Posterior cingulate gyrus (tissue), 11 donors: ENCODE measurements around the gene TRAF3.
"Not testable (repeated sequence)": the region's sequence is repeated elsewhere in the genome, so short reads cannot be mapped to it uniquely, and the experiment has no call there.

ENCODE experiments used
- DNase-seq, 10 donors: peaks; one replicate each; pipeline versions ENCODE4 v3.0.0 to v3.0.0-alpha.2; 2020 to 2021; ENCODE audit warnings: mixed read lengths in 3 of 10
- intact Hi-C: fragments of 100-400 bp; cut with DNase I; formaldehyde crosslinking; loops from one replicate; pipeline ENCODE4 v1.15.1; 2023

TRAF3 gene

DNA sequence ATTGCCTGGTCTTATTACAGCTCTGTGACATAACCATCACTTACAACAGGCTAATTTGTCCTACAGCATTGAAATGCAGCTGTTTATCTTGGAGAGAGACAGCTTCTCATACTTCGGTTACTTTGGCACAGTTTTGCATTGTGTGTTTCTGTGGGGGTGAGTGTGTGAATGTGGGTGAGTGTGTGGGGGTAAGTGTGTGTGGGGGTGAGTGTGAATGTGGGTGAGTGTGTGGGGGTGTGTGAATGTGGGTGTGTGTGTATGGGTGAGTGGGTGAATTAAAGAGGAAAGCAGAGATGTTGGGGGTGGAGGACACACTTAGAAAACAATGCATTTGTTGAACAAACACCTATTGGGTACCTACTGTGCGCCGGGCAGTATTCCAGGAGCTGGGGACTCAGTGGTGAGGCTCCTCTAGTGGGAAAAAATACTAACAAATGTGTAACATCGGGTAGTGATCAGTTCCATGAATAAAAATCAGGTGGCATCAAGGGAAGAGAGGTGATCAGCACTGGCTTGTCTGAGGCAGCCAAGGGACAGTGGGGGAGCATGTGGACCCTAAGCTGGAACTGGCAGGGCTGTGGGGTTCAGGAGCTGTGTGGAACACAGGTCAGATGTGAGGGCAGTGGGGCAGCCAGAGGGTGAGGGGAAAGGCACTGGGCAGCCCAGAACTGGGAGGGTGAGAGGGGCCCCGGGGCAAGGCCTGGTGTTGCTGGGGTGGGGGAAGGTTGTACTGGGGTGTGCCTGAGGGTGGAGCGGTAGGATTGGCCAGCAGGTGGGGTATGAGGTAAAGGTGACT is 101.1 kb downstream of the TRAF3 start:
- DNase-seq: no peak
- intact Hi-C loops: no loop called here

DNA sequence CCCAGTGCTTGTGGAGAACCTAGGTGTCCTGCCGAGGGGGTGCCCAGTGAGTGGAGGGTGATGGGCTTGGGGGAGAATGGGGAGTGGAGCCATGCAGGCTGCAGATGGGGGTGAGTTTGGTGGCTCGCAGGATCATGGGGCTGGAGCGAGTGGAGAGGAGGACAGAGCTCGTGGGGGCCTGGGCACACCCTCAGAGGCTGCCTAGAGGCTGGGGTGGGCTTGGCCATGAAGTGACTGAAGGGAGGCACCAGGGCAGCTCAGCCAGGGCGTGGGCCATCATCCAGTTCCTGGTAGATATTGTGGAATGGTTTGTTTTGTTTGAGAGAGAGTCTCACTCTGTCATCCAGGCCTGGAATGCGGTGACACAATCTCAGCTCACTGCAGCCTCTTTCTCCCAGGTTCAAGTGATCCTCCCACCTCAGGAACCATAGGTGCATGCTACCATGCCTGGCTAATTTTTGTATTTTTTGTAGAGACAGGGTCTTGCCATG is 101.8 kb downstream of the TRAF3 start:
- intact Hi-C loops: no loop called here
- DNase-seq: no peak

DNA sequence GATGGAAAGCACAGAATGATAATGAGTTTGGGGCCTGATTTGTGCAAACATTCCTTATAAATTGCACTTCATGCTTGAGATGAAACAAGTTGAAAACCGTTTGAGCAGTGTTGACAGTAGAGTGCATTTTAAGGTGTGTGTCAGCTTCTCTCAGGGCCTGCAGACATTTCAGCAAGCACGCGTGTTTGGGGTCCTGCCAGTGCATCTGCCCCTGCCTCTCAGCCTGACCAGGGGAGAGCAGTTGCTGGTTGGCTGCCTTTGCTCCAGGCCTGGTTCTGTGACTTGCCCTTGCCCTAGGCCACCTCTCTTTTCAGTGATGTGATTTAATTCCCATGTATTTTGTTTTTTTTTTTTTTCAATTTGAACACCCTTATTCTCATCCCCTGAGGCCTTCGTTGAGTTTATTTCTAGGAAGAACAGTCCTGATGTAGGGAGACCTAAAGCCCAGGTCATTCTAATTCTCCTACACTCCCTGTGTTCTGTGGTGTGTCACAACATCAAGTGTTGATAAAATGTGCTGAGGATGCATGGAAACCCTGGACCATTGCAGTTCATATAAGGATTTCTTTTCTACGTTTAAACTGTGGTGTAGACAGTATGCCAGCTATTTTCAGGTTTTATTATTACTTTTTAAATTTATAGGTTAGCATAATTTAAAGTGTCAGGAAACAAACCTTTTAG is 105.1 kb downstream of the TRAF3 start:
- DNase-seq: no peak
- intact Hi-C loops: no loop called here

DNA sequence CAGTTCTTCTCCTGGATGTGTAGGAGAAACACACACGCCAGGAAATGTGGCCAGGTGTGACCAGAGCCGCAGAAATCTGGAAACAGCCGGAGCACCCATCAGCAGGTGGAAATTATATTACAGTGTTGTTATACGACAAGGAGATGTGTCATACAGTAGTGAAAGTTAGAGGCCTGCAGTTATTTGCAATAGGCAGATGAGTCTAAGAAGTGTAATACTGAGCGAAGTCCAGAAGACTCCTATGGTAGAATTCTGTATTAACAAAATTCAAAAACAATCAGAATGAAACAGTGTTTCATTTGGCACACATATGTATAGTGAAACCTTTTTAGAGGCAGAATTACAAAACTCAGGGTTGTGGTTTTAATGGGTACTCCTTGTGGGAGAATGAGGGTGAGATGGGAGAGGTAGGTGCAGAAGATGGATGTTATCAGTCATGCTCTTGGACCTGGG is 105.9 kb downstream of the TRAF3 start:
- DNase-seq: no peak
- intact Hi-C loops: no loop called here

DNA sequence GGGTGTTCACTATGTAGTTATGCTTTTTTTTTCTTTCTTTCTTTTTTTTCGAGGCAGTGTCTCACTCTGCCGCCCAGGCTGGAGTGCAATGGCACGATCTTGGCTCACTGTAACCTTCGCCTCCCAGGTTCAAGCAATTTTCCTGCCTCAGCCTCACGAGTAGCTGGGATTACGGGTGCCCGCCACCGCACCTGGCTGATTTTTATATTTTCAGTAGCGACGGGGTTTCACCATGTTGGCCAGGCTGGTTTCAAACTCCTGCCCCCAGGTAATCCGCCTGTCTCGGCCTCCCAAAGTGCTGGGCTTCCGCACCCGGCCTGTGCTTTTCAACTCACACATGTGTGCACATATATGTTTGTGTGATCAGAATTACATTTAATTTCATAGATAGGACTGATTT is 106.3 kb downstream of the TRAF3 start:
- intact Hi-C loops: no loop called here
- DNase-seq: no peak

DNA sequence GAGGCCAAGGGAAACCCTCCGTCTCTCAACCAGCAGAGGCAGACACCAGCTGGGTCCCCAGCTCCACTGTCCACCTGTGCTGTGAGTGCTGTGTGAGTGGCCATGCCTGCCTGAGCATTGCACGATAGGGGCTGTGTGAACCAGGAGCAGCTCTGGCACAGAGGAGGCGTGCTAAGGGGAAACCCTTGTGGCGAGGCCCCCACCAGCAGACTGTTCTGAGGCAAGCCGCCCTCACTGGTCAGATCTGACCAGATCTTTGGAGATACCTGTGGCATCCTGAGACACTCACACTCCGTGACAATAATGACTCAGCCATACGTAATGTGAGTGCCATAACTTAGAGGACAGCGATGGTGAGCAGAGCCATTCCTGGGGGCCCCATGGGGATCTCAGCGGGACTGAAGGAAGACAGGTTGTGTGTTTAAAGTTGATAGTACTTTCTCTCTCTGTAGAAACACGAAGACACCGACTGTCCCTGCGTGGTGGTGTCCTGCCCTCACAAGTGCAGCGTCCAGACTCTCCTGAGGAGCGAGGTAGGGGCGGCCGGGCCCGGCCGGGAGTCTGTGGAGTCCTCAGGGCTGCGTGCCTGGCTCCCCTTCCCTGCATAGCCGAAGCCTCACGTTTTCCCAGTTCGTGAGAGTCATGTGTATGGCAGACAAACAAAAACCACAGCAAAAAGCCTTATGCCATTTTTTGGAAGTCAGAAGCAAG is 108.6 kb downstream of the TRAF3 start:
- intact Hi-C loops: no loop called here
- DNase-seq: peak in 1 of 10 donors; percentile 61

DNA sequence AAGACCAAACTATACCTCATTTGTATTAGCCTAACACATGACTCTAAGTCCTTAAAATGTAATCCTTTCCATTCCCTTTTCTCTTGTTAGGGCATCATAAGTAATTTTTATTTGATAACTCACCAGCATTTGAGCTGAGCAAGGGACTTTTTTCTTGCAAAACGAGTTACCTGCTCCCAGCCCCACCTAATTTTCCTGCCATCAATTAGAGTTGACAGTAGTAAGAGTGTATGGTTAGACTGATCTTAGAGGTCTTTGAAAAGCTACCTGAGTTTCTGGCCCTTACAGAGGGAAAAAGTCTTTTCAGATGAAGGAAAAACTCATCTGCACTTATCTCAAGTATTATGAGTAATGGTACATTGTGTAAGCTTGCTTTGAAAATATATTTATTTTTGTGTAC is 111.5 kb downstream of the TRAF3 start:
- DNase-seq: no peak
- intact Hi-C loops: no loop called here

DNA sequence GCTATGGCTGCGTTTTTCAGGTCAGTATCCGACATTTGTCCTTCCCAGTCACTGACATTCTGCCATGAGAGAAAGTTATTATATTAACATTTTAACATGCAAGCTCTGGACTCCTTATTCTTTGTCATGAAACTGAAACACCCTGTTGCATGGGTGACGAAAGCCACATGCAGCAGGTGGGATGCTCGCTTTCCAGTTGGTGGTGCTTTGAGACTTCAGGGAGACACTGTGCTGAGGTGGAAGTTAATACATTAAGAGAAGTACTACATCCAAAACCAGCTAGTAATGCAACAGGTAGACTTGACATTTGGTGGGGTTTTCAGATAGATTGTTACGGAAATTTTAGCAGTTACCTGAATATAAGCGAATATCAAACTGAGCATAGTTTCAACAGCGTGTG is 112.4 kb downstream of the TRAF3 start:
- no peak for DNase-seq
- intact Hi-C loops: loop anchor here (10.0 kb wide), 1 partner anchor 95 kb away; no protein-coding TSS in a partner anchor

DNA sequence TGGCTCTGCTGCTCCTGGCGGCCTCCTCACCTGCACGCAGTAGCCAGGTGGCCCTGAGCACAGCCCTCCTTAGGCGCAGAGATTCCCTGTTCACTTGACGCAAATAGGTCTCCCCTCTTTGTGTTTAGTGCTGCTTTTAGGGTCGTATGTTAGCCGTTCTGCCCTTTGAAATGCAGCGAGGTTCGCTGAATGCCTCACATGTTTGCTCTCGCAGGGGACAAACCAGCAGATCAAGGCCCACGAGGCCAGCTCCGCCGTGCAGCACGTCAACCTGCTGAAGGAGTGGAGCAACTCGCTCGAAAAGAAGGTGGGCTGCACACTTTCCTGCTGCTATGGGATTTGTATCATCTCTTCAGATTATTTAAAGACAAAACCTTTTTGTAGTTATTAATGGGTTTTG is 113.9 kb downstream of the TRAF3 start:
- intact Hi-C loops: loop anchor here (10.0 kb wide), 1 partner anchor 96 kb away; no protein-coding TSS in a partner anchor
- DNase-seq: peak in 1 of 10 donors; percentile 33

DNA sequence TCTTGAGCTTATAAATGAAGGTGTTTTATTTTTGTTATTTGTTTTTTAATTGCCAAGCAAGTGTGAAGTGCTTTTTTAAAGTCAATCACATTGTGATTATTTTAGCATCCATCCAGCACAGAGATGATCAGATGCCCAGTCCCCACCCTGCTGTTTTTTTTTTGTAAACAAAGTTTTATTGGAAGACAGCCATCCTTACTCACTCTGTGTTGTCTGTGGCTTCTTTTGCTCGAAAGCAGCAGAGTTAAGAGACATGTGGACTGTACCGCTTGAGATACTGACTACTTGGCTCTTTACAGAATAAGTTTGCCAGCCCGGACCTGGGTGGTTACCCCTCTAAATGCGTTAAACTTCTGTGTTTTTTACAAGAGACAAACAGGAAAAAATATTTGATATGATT is 114.3 kb downstream of the TRAF3 start:
- DNase-seq: no peak
- intact Hi-C loops: loop anchor here (10.0 kb wide), 1 partner anchor 97 kb away; no protein-coding TSS in a partner anchor

DNA sequence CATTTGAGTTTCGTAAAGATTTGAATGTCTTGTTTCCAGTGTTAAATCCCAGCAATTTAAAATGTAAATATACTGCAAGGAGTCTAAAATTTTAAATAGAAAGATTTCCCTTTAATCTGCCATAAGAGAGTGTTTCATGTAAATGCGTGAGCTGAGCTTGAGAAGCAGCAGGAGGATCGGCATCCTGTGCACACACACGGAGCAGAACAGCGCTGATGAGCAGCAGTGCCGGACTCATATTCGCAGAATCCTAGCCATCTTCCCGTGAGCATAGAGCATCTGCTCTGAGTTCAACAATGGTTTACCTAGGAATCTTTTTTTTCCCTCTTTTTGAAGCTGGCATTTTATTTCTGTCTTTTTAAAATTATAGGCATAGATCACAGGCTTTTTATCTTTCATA is 115.4 kb downstream of the TRAF3 start:
- intact Hi-C loops: loop anchor here (10.0 kb wide), 1 partner anchor 98 kb away; no protein-coding TSS in a partner anchor

DNA sequence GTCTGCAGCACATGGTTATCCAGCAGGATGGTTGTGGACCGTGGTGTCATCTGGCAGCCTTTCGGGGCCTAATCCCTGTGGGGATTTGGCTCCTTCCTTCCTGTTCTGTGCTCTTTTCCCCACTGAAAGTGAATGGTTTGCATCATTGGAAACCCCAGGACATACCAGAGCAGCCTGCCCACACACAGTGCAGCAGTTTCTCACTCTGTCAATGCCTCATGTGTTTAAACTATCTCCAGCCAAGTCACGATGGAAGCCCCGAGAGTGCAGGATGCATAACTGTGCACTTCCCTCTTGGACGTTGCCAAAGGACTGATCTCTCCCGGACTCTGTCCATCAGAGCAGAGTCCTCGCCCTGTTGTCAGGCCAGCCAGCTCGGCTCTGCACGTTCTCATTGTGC is 116.2 kb downstream of the TRAF3 start:
- intact Hi-C loops: loop anchor here (10.0 kb wide), 1 partner anchor 99 kb away; no protein-coding TSS in a partner anchor
- peak in 2 of 10 donors; percentile 17 to 70 for DNase-seq

More for the DNA sequence above, 115.4 kb downstream of the TRAF3 start:
- DNase-seq: peak in 2 of 10 donors; percentile 85 to 86

DNA sequence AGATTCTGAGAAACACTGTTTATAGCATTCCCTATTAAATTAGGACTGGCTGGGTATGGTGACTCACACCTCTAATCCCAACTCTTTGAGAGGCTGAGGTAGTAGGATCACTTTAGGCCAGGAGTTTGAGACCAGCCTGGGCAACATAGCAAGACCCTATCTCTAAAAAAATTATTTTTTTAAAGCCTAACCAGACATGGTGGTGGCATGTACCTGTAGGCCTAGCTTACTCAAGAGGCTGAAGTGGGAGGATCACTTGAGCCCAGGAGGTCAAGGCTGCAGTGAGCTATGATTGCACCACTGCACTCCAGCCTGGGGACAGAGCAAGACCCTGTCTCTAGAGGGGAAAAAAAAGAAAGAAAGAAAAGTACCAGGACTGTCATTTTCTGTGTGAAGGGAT is 119.5 kb downstream of the TRAF3 start:
- intact Hi-C loops: loop anchor here (10.0 kb wide), 1 partner anchor 102 kb away; no protein-coding TSS in a partner anchor
- DNase-seq: not testable (repeated sequence)

DNA sequence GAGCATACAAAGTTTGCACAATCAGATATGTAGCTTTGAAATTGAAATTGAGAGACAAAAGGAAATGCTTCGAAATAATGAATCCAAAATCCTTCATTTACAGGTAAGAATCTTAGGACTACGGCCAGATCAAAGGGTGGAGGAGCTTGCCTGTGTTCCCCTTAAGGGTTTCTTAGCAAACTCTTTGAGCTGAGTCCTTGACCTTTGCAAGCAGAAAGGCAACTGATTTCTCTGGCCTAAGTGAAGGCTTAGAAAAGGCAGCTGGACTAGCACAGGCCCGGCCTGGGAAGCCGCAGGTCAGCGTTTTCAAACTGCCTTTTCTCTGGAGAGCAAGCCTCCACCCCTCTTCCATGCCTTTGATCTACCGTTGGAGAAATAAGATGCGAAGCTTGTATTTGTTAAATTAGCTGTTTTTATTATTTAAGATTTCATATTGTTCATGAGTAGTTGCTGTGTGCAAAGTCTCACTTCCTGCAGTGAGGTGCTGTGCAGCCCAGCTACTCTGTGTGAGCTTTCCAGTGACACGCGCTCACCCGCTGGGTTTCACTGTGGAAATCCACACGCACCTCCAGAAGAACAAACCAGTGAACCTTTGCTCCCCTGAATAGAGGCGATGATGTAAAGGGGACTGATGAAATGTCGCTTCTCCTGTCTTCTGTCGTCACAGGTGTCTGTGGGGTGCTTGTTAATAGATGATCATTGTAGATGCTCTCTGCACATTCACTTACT is 120.2 kb downstream of the TRAF3 start:
- intact Hi-C loops: loop anchor here (10.0 kb wide), 1 partner anchor 103 kb away; no protein-coding TSS in a partner anchor
- no peak for DNase-seq

DNA sequence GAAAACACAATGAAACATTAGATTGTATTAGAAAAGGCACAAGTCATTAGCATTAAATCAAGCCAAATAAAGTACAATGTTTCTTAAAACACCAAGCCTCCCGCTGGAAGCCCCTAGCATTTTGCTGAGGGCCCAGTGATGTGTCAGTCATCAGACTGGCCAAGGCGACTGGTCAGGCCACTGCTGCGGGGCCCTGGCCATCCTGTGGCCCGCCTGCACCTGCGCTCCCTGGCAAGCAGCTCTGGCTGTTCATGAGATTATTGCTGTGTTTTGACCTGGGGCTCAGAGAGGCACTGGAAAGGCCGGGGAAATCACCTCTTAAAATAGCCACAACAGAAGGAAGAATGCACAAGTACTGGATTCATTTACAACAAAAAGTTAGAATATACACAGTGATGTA is 121.0 kb downstream of the TRAF3 start:
- intact Hi-C loops: loop anchor here (10.0 kb wide), 1 partner anchor 103 kb away; no protein-coding TSS in a partner anchor
- DNase-seq: no peak

DNA sequence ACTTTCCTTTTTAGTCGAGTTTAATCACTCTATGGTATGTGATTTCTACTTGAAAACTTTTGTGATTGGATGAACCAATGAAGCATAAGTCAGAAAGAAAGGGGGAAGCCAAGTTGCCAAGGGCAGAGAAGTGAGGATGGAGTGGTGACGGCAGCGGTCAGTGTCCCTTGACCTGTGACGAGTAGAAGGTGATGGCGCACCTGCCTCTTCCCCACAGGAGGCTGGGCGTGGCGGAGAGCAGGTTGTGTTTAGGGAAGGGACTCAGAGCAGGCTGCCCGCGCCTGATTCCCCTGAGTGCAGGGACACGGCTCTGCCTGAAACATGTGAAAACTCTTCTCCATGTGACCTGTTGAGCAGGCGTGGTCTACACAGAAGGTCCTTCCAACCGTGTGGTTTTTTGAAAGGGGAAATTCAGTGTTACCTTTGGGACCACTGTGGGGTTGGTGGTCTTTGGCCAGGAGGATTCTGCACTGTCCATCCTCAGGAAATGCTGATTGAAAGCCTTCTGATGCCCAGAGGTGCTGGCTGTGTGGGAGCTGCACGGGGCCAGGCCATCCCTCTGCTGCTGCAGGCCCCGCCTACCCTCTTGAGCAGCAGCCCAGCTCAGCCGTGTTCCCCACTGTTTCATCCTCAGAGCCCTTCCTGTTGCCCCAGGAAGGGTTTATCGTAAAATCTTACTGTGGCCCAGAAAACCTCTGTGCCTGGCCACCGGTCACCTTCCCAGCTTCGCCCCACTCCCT is 121.7 kb downstream of the TRAF3 start:
- DNase-seq: no peak
- intact Hi-C loops: loop anchor here (10.0 kb wide), 1 partner anchor 104 kb away; no protein-coding TSS in a partner anchor

DNA sequence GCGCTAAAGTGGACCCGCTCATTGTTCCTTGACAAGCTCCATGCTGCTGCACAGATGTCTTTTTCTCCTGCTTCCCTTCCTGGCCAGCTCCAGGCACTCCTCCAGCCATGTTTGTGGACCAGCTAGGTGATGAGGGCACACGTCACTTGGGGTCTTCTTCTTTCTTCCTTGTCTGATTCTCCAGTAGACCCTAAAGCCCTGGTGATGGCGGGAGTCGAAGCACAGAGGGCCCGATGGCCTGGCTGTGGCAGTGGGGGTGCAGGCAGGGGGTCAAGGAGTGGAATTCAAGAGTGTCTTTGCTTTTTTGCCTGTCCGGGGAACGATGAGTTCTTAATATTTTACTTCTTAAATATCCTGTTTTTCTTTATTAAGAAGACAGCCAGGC is 122.3 kb downstream of the TRAF3 start:
- DNase-seq: no peak
- intact Hi-C loops: loop anchor here (10.0 kb wide), 1 partner anchor 105 kb away; no protein-coding TSS in a partner anchor

DNA sequence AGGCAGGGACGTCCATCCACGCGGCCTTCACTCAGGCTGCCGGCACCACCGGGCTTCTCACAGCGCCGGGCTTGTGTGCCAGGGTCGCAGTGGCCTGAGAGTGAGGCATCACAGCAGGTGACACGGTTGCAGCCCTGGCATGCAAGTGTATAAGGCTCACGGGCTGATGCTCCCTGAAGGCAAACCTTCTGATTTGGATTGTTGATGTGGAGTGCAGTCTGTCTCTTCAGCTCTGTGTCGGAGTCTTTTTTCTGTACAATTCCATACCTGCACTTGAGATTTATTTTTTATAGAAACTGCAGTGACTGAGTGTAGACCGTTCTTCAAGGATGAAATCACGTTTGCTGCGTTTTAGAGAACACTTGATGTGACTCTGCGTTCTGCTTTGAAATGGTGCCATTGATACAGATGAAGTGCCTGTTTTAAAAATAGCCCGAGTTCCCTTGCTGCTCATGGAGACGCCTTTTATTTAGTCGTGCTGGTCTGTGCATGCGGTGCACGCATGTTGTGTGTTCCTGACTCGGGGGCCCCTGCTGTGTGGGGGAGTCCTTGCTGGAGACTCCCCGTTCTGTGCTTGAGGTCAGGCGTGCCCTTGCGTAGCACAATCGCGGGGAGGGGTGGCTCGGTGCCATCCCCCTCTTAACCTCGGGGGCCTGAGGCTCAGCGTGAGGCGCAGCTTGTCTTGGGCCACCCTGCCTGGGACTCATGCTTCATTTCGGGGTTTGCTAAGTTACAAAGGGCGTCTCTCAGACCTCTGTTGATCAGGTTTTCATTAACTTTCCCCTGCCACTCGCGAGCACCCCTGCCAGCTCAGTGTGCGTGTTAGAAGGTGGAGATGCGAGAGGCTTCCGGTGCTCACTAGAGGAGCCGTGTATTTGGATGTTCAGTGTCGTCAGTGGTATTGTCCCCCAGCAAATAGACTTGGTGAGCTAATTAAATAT is 123.7 kb downstream of the TRAF3 start:
- intact Hi-C loops: no loop called here
- DNase-seq: no peak
